GM23338 (cell line): Measurements from ENCODE around the gene DDX39B. TPM values are rescaled to one million over a fixed set of nuclear protein-coding genes. Genes with fewer than 3 reads are reported as not detected.

Experiments used
- ATAC-seq: fragments of 200-7000 bp; cut with Tn5 transposase; 3 replicates; pipeline ENCODE4 v1.9.1; 2020
- DNase-seq: peaks from one replicate; pipeline ENCODE4 v3.0.0-alpha.2; 2015; ENCODE audit warnings: low spot score
- H2AFZ ChIP-seq: fragments of 200-600 bp; sonication (generic); 2 replicates; pipeline ENCODE4 v1.8.0; 2016; ENCODE audit warnings: antibody characterized with exemption, mild to moderate bottlenecking, moderate library complexity
- H3F3A ChIP-seq: fragments of 200-600 bp; sonication (generic); replicated peaks from 2 replicates; pipeline ENCODE4 v1.8.0; 2017; ENCODE audit warnings: antibody characterized with exemption, mixed run types, low read depth
- H3K27ac ChIP-seq: fragments of 200-600 bp; sonication (generic); 2 replicates; pipeline ENCODE4 v1.6.1; 2016; ENCODE audit warnings: low read depth
- H3K27me3 ChIP-seq: fragments of 200-600 bp; sonication (generic); 2 replicates; pipeline ENCODE4 v1.8.0; 2016; ENCODE audit warnings: mild to moderate bottlenecking, mixed run types, moderate library complexity; ENCODE audit not compliant: insufficient read depth
- H3K36me3 ChIP-seq: fragments of 200-600 bp; sonication (generic); 2 replicates; pipeline ENCODE4 v1.8.0; 2016; ENCODE audit warnings: mild to moderate bottlenecking; ENCODE audit not compliant: insufficient read depth
- H3K4me1 ChIP-seq: fragments of 200-600 bp; sonication (generic); 2 replicates; pipeline ENCODE4 v1.8.0; 2016; ENCODE audit warnings: mild to moderate bottlenecking, moderate library complexity; ENCODE audit not compliant: insufficient read depth
- H3K4me2 ChIP-seq: fragments of 200-600 bp; sonication (generic); 2 replicates; pipeline ENCODE4 v1.7.1; 2017; ENCODE audit warnings: mixed run types
- H3K4me3 ChIP-seq: fragments of 200-600 bp; sonication (generic); 2 replicates; pipeline ENCODE4 v1.6.1; 2016; ENCODE audit warnings: mixed run types
- H3K79me2 ChIP-seq: fragments of 200-600 bp; sonication (generic); replicated peaks from 2 replicates; pipeline ENCODE4 v1.8.0; 2017; ENCODE audit warnings: mild to moderate bottlenecking; ENCODE audit not compliant: insufficient read depth
- H3K9me2 ChIP-seq: fragments of 200-600 bp; sonication (generic); 2 replicates; pipeline ENCODE4 v1.8.0; 2017; ENCODE audit not compliant: insufficient read depth
- H4K20me1 ChIP-seq: fragments of 200-600 bp; sonication (generic); replicated peaks from 2 replicates; pipeline ENCODE4 v1.8.0; 2017; ENCODE audit warnings: mild to moderate bottlenecking; ENCODE audit not compliant: insufficient read depth
- H3K27ac Mint-ChIP-seq: 2 replicates; pipeline ENCODE4 v1.8.0; 2020; ENCODE audit warnings: inconsistent platforms, mild to moderate bottlenecking, moderate library complexity, mixed read lengths
- H3K27me3 Mint-ChIP-seq: 3 replicates; pipeline ENCODE4 v1.8.0; 2022; ENCODE audit warnings: low read depth, mild to moderate bottlenecking, moderate library complexity, mixed read lengths, inconsistent platforms; ENCODE audit not compliant: insufficient read depth, poor library complexity
- H3K36me3 Mint-ChIP-seq: 3 replicates; pipeline ENCODE4 v1.8.0; 2021; ENCODE audit warnings: low read depth, mild to moderate bottlenecking, inconsistent platforms, moderate library complexity, mixed read lengths
- H3K4me1 Mint-ChIP-seq: 3 replicates; pipeline ENCODE4 v1.8.0; 2020; ENCODE audit warnings: mild to moderate bottlenecking, inconsistent platforms, mixed read lengths
- H3K4me3 Mint-ChIP-seq: 3 replicates; pipeline ENCODE4 v1.8.0; 2021; ENCODE audit warnings: moderate library complexity, mild to moderate bottlenecking, inconsistent platforms, mixed read lengths
- H3K9me3 Mint-ChIP-seq: 3 replicates; pipeline ENCODE4 v1.8.0; 2020; ENCODE audit warnings: moderate library complexity, mild to moderate bottlenecking, inconsistent platforms, mixed read lengths
- EZH2 ChIP-seq: fragments of 200-600 bp; sonication (generic); IDR thresholded peaks from one replicate; pipeline ENCODE4 v1.8.0; 2017; ENCODE audit warnings: antibody characterized with exemption, mild to moderate bottlenecking, low read depth; ENCODE audit not compliant: unreplicated experiment
- NANOG ChIP-seq: IDR thresholded peaks from 2 replicates; pipeline ENCODE4 v1.6.1; 2016; ENCODE audit warnings: antibody characterized with exemption, borderline replicate concordance
- STAT1 ChIP-seq: IDR thresholded peaks from one replicate; pipeline ENCODE4 v1.6.1; 2016; ENCODE audit warnings: antibody characterized with exemption; ENCODE audit not compliant: unreplicated experiment
- ZNF331 ChIP-seq: fragments of 250-450 bp; sonication (Bioruptor Pico); IDR thresholded peaks from 2 replicates; pipeline ENCODE4 v1.5.0; 2020; ENCODE audit warnings: low read depth, mild to moderate bottlenecking, moderate library complexity
- polyA plus RNA-seq: library from polyadenylated mRNA; unstranded; fragments of >200 nt; fragmentation: Nextera tagmentation; extraction: Ambion mirVana; gene quantifications from 2 replicates; pipeline ENCODE4 v1.2.1, GENCODE V29; 2016
- total RNA-seq: library from RNA; depleted of rRNA; stranded (reverse); fragments of >200 nt; shearing (Covaris generic); gene quantifications from 2 replicates; pipeline ENCODE4 v1.2.3, GENCODE V29; 2014
- TF ChIP-seq, protein P1 (sequence below): fragments of 250-450 bp; sonication (Bioruptor Pico); IDR thresholded peaks from 2 replicates; pipeline ENCODE4 v1.5.0; 2020; ENCODE audit warnings: mild to moderate bottlenecking, moderate library complexity
- TF ChIP-seq, protein P2 (sequence below), 2 experiments: fragments of 200-600 bp in 1 of 2; sonication (generic) in 1 of 2; conservative IDR thresholded peaks; 2 replicates each; pipeline versions ENCODE4 v1.5.1 to v1.6.1; 2016 to 2017; ENCODE audit warnings: antibody characterized with exemption in 2 of 2, low read depth in 2 of 2, mild to moderate bottlenecking in 2 of 2, moderate library complexity in 1 of 2

DDX39B gene
- total and polyA plus RNA-seq, 2 experiments from 2014 or later, result 341 to 849 TPM

DNA sequence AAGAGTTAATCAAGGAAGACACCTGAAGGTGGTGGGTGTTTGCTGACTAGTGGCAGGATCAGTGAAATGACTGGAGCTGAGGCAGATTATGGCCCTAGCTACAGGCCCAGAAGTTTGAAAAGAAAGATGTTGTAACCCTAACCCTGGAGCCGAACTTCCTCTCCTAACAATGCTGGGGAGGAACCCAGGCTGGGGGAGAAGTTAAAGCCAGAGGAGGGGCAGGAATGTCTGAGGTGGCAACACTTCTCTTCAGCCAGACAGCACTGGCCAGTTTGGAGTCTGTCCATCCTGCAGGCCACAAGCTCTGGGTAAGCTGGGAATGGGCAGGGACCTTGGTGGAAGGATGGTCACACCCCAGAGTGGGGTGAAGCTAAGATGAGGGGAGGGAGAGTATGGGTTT is 44.2 kb upstream of the DDX39B start, which contains the start of gene LST1 (continued):
- TF ChIP-seq, protein P1, sequence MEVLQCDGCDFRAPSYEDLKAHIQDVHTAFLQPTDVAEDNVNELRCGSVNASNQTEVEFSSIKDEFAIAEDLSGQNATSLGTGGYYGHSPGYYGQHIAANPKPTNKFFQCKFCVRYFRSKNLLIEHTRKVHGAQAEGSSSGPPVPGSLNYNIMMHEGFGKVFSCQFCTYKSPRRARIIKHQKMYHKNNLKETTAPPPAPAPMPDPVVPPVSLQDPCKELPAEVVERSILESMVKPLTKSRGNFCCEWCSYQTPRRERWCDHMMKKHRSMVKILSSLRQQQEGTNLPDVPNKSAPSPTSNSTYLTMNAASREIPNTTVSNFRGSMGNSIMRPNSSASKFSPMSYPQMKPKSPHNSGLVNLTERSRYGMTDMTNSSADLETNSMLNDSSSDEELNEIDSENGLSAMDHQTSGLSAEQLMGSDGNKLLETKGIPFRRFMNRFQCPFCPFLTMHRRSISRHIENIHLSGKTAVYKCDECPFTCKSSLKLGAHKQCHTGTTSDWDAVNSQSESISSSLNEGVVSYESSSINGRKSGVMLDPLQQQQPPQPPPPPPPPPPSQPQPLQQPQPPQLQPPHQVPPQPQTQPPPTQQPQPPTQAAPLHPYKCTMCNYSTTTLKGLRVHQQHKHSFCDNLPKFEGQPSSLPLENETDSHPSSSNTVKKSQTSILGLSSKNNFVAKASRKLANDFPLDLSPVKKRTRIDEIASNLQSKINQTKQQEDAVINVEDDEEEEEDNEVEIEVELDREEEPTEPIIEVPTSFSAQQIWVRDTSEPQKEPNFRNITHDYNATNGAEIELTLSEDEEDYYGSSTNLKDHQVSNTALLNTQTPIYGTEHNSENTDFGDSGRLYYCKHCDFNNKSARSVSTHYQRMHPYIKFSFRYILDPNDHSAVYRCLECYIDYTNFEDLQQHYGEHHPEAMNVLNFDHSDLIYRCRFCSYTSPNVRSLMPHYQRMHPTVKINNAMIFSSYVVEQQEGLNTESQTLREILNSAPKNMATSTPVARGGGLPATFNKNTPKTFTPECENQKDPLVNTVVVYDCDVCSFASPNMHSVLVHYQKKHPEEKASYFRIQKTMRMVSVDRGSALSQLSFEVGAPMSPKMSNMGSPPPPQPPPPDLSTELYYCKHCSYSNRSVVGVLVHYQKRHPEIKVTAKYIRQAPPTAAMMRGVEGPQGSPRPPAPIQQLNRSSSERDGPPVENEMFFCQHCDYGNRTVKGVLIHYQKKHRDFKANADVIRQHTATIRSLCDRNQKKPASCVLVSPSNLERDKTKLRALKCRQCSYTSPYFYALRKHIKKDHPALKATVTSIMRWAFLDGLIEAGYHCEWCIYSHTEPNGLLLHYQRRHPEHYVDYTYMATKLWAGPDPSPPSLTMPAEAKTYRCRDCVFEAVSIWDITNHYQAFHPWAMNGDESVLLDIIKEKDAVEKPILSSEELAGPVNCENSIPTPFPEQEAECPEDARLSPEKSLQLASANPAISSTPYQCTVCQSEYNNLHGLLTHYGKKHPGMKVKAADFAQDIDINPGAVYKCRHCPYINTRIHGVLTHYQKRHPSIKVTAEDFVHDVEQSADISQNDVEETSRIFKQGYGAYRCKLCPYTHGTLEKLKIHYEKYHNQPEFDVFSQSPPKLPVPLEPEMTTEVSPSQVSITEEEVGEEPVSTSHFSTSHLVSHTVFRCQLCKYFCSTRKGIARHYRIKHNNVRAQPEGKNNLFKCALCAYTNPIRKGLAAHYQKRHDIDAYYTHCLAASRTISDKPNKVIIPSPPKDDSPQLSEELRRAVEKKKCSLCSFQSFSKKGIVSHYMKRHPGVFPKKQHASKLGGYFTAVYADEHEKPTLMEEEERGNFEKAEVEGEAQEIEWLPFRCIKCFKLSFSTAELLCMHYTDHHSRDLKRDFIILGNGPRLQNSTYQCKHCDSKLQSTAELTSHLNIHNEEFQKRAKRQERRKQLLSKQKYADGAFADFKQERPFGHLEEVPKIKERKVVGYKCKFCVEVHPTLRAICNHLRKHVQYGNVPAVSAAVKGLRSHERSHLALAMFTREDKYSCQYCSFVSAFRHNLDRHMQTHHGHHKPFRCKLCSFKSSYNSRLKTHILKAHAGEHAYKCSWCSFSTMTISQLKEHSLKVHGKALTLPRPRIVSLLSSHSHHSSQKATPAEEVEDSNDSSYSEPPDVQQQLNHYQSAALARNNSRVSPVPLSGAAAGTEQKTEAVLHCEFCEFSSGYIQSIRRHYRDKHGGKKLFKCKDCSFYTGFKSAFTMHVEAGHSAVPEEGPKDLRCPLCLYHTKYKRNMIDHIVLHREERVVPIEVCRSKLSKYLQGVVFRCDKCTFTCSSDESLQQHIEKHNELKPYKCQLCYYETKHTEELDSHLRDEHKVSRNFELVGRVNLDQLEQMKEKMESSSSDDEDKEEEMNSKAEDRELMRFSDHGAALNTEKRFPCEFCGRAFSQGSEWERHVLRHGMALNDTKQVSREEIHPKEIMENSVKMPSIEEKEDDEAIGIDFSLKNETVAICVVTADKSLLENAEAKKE (CRISPR knock-in tag), result no peak
- TF ChIP-seq STAT1 (no peak), NANOG (no peak), ZNF331 (no peak)

DNA sequence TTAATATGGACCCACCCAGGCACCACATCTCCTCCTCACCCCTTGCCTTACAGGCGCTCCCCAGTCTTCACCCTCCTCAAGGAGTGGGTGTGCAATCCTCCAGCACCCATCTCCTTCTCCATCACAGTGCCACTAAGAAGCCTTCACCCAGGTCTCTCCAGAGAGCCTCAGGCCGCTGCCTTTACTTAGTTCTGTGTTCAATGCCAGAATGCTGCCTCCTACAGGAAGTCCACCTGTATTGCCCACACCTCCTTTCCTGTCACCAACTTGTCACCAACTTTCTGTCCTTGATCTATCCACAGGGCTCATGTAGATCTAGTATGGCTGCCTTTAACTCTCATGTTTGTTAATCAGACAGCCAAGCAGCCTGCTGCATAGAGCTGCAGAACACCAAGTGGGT is 43.7 kb upstream of the DDX39B start:
- H3K27ac ChIP-seq, result no peak overlapping the region
- no peak overlapping the region for H2AFZ ChIP-seq
- Mint-ChIP-seq H3K36me3 (no peaks in the 10 kb centered on the region; the same call in 2 of the 3 replicates), H3K4me3 (no peak overlapping the region; the same call in 2 of the 3 replicates), H3K4me1 (peaks cover 22% of the 10 kb centered on the region), H3K9me3 (peaks cover 3% of the 10 kb centered on the region; the same call in 1 of the 3 replicates), H3K27me3 (peaks cover 28% of the 10 kb centered on the region), H3K27ac (no peak overlapping the region)
- H3K36me3 ChIP-seq, result no peaks in the 10 kb centered on the region
- H3F3A ChIP-seq, result no peaks in the 10 kb centered on the region
- no peak overlapping the region for H3K4me3 ChIP-seq
- H3K4me1 ChIP-seq, result peaks cover 4% of the 10 kb centered on the region; the same call in 1 of the 2 replicates
- H4K20me1 ChIP-seq, result no peaks in the 10 kb centered on the region
- H3K4me2 ChIP-seq, result no peak overlapping the region
- DNase-seq (peak; percentile 81), ATAC-seq (peak; percentile 22)
- peaks cover 13% of the 10 kb centered on the region for H3K27me3 ChIP-seq
- TF ChIP-seq, protein P2, sequence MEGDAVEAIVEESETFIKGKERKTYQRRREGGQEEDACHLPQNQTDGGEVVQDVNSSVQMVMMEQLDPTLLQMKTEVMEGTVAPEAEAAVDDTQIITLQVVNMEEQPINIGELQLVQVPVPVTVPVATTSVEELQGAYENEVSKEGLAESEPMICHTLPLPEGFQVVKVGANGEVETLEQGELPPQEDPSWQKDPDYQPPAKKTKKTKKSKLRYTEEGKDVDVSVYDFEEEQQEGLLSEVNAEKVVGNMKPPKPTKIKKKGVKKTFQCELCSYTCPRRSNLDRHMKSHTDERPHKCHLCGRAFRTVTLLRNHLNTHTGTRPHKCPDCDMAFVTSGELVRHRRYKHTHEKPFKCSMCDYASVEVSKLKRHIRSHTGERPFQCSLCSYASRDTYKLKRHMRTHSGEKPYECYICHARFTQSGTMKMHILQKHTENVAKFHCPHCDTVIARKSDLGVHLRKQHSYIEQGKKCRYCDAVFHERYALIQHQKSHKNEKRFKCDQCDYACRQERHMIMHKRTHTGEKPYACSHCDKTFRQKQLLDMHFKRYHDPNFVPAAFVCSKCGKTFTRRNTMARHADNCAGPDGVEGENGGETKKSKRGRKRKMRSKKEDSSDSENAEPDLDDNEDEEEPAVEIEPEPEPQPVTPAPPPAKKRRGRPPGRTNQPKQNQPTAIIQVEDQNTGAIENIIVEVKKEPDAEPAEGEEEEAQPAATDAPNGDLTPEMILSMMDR (conservative IDR thresholded peaks at IDR 0.05; ENCODE audit: low read depth in 2 of 2), result peak; percentile 75 to 81
- no peak for TF ChIP-seq EZH2
- no peaks in the 10 kb centered on the region for H3K79me2 ChIP-seq
- no peaks in the 10 kb centered on the region for H3K9me2 ChIP-seq
